IPS-NIHi11 (cell line): ENCODE measurements around the gene TMEM106B.
"Not testable (repeated sequence)": the region's sequence is repeated elsewhere in the genome, so short reads cannot be mapped to it uniquely, and the experiment has no call there.

Experiments
- DNase-seq: peaks from one replicate; pipeline ENCODE4 v3.0.0; 2012; ENCODE audit warnings: mixed read lengths, low spot score

TMEM106B gene

GRCh38 chr7:12211054-12211710 lies at the start of gene TMEM106B:
TMEM106B (plus strand) TSS chr7:12211294; CDS start chr7:12214811, 3,517 bp downstream.
- DNase-seq: peak; percentile 90

DNA sequence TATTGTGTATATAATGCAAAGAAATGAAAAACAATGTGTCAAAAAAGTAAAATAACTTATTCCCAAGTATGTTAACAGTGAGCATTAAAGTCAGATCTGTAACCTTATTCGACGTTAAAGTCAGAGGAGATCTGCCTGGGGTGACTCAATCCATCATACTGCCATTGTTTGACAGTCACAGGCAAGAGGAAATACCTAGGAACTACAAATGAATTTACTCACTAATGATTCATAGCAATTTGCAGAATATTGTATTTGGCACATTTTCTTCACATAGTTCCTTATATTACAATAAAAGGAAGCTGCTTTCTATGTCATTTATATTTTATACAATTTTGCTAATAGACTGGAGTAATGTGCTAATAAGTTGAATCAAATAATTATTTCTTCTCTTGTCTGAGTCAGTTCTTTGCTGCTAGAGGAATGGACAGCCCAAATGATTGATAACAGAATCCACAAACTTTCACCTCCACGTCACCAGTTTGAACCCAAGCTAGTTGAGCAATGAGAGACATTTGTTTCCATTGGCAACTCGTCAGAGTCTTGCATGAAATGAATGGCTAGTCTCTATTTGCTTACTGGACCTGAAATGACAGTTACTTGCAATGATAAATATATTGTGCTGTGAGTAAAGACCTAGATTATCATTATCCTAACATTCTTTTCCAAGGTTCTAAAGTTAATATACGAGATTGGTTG lies 48.5 kb upstream of the TMEM106B start:
- DNase-seq: no peak

DNA sequence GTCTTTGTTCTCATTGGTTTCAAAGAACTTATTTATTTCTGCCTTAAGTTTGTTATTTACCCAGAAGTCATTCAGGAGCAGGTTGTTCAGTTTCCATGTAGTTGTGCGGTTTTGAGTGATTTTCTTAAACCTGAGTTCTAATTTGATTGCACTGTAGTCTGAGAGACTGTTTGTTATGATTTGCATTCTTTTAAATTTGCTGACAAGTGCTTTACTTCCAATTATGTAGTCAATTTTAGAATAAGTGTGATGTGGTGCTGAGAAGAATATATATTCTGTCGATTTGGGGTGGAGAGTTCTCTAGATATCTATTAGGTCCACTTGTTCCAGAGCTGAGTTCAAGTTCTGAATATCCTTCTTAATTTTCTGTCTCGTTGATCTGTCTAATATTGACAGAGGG lies 43.0 kb upstream of the TMEM106B start:
- not testable (repeated sequence) for DNase-seq

GRCh38 chr7:12169981-12170820 lies 40.9 kb upstream of the TMEM106B start:
- not testable (repeated sequence) for DNase-seq

- no peak for DNase-seq
Observed at GRCh38 chr7:12173671-12174070, 37.4 kb upstream of the TMEM106B start.

DNA sequence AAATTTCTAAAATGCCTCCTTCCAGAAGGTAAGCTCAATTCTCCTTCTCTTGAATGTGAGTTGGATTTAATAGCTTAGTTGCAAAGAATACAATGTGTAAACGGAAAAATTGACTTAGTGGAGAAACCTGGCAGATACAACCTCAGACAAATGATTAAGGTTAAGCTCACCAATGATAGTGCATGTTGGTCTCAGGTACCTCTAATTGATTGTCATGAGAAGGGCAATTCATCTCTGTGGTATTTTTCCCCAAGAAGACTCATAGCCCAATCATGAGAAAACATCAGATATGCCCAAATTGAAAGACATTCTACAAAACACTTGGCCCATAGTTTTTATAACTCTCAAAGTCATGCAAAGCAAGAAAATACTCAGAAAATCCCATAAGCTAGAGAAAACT lies 36.2 kb upstream of the TMEM106B start:
- no peak for DNase-seq

DNA sequence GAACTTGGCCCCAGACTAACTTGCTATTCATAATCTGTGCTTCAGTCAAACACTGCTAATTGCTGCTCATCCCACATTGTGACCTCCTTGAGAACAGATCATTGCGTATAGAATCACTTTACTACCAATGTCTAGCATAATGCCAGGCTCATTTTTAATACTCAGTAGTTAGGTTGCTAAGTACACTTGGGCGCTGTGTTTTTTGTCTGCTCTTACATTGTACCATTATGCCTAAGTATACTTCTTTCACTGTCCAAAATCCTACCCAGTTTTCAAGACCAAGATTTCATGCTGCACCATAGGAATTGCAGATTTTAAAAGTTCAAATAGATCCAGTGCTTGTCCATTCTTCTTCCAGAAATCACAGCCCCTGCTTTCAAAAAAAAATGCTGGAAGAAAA lies 32.8 kb upstream of the TMEM106B start:
- no peak for DNase-seq

DNA sequence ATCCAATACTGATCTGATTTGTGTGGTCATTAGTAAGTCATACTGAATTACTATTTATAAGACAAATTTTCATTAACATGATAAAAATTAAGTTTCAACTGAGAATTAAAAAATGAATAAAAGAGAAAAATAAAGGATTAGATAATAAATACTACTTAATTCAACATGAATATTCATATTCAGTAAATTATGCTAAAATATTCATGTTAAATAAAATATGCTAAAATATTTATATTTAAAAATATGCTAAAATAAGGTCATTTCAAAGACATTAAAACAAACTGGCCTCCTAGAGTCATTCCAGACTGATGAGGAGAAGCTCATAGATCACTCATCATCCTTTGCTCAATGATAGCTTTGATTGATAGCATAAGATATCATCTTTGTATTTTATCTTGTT lies 16.7 kb upstream of the TMEM106B start:
- DNase-seq: no peak

DNA sequence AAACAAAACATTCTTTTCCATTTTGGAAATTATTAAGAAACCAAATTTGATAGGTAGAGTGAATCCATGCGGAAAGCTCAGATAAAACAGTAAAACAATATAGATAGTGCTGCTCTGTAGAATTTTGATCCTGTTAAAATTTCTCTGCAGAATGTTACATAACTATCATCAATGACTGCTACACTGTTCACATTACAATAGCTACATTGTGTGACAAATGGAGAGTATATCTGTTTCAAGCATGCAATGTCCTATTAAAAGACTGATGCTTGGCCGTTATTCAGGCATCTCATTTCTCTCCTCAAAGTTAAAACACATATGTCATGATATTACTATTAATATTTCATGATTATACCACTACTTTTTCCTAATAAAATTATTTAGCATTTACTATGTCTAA lies 14.7 kb upstream of the TMEM106B start:
- DNase-seq: no peak

GRCh38 chr7:12199363-12199762 lies 11.7 kb upstream of the TMEM106B start:
- peak; percentile 24 for DNase-seq

DNA sequence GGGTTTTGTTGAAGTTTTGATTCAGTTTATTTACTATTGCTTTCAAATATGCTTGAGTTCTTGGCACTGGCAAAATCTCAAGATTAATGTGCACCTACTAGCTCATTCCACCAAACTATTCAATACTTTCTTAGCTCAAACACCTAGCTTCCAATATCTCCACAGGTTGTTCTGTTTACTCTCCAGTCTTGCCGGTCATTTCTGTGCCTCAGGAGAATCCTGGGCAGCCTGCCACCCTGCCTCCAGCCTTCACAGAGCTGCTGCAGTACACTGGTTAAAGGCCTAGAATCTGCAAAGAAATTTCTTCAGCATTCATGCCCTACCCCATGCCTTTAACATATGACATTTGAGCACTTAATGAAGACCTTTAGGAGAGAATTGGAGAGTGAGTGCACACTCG lies 4.0 kb upstream of the TMEM106B start:
- DNase-seq: no peak

DNA sequence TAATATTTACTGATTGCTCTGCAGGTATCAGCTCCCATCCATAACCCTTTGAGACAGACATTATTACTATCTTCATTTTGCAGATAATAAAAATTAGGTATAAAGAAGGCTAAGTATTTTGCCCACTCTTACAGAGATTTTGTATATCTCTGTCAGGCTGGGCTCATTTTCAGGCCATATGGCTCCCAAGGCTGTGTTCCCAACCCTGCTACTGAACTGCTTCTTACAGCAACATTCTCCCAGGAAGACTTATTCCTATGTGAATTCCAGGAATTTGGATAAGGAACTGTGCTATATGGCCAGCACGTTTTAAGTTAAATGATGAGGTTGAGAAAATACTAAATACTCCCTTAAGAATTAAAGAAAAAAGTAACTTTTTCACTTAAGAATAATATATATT lies 1.9 kb upstream of the TMEM106B start:
- DNase-seq: no peak

DNA sequence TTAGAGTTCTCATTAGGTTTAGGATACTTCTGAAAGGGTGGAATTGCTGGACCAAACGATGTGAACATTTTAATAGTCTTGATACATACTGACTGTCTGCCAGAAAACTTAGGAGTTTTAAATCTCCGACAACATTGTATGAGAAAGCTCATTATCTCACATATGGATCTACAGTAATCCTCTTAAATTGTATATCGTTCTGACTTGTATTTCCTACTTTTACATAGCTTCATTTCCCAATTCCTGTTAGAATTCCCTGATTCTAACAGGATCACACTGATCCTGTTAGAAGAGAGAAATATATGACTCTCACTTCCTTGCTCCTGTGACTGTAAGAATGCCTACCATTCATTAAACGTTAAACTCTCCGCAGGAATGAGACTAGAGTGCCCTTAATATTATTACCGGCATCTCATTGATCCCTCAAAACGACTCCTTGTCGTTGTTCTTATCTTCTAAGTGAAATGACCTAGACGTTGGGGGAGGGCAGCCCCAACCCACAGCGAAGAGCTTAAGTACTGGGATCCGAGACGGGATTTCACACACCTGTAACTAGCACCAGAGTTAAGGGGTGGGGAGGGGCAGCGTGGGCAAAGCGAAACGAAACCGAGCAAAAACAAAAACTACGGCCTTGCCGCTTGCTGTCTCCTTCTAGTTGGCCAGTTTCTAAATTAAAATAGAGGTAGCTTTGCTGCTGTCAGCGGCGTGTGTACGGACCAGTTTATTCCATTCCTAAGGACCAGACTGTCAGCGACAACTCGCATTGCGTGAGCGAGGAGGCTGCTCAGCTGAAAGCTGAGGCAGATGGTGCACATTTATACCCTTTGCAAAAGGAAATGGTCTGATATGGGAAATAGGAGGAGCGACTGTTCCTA lies 678 bp upstream of the TMEM106B start:
- peak; percentile 17 for DNase-seq

- no peak for DNase-seq
Observed at GRCh38 chr7:12211711-12212485, 804 bp downstream of the TMEM106B start.

DNA sequence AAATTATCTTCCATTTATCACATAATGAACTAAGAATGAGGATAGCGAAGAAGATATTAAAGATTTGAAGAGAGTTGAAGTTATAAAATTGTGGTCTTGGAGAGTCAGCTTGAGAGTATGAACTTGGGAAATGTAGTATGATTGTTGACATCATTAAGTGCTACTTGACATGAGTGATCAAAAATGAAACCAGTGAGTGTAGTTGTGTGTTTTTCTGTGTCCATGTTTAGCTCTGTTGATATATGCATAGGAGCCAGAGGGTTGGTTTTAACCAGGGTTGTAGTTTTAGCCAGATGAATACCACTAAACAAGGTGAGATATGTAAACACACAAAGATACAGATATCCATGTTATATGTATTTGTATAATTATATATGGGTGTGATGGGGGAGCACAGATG lies 6.2 kb downstream of the TMEM106B start:
- DNase-seq: no peak

- no peak for DNase-seq
Observed at GRCh38 chr7:12220389-12221046, 9.4 kb downstream of the TMEM106B start.

DNA sequence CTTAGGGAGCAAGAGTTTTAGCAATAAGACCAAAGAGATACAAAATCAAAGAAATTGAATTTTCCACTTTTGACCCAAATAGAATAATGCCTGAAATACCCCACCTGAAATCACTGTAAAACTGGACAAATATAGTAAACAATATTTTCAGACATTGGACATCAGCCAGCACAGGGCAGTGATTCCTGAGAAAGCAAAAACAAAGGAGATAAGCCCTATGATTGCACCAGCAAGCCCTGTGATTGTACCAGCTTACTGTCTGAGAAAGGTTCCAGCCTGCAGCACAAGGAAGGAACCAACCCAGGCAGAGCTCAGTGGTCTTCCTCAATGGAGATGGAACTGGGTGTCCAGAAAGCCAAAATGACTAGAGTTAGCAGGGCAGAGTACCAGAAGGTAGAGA lies 10.3 kb downstream of the TMEM106B start:
- no peak for DNase-seq

DNA sequence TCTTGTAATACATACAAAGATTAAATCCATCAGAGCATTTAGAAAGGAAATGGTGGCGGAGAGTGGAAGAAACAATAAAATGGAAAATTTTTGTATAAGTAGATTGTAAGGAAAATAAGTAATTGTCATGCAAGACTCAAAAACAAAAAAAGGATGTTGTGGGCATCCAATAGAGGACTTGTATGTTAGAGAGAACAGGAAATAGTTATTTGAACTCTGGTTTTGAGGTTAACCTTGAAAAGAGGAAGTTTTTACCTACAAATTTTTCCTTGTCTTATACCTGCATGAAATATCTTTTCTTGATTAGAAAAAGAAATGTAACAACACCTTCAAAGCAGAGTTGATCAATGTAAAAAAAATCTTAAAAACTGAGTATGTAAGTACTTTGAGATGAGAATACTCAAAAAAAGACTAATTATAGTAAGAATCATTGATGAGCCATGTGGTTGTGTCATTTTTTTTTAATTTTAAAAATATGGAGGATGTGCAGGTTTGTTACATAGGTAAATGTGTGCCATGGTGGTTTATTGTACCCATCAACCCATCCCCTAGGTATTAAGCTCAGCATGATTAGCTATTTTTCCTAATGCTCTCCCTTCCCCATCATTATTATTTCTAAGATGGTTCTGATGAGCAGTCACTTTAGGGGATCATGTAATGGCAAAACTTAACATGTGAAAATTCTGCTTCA lies 11.9 kb downstream of the TMEM106B start:
- no peak for DNase-seq

DNA sequence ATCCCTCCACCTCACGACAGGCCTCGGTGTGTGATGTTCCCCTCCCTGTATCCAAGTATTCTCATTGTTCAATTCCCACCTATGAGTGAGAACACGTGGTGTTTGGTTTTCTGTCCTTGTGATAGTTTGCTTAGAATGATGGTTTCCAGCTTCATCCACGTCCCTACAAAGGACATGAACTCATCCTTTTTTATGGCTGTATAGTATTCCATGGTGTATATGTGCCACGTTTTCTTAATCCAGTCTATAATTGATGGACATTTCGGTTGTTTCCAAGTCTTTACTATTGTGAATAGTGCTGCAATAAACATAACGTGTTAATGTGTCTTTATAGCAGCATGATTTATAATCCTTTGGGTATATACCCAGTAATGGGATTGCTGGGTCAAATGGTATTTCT lies 13.9 kb downstream of the TMEM106B start:
- DNase-seq: not testable (repeated sequence)

- DNase-seq: no peak
Observed at GRCh38 chr7:12226756-12227155, 15.7 kb downstream of the TMEM106B start.
